ENCODE results near the gene AKT3.

DNA sequence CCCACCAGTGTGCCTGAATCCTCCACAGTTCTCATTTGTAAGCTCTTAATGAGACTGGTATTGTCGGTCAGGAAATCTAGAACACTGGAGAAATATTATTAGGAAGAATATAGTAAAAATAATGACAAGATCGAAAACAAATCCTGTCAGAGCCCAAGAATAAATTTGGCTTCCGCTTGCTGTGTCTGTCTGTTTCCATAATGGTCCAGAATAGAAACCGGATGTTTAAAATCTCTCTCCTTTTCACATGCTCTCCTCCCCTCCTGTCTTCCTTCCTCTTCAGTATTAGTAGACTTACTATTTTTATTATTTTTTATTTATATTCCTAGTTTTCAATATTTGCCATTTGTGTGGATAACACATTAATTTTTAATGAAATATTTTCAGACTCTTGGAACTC is 406.5 kb downstream of the AKT3 start:
- TF ChIP-seq CTCF (conservative IDR thresholded peaks at IDR 0.05; ENCODE audit: low read length) (no peak), EZH2phosphoT487 (IDR thresholded peaks at IDR 0.05; ENCODE audit: borderline replicate concordance) (no peak)
